Colon (tissue), 2 donors: ENCODE results near the gene ZNF558.
"Not testable (repeated sequence)": the region's sequence is repeated elsewhere in the genome, so short reads cannot be mapped to it uniquely, and the experiment has no call there.

Source experiments
- FAIRE-seq: peaks from 2 replicates; lab custom pipeline; 2012; peaks lifted over from hg19 to GRCh38; lab: Jason Lieb, UNC
- donor health status: control.
- donor health status: control.

The ZNF558 gene

DNA sequence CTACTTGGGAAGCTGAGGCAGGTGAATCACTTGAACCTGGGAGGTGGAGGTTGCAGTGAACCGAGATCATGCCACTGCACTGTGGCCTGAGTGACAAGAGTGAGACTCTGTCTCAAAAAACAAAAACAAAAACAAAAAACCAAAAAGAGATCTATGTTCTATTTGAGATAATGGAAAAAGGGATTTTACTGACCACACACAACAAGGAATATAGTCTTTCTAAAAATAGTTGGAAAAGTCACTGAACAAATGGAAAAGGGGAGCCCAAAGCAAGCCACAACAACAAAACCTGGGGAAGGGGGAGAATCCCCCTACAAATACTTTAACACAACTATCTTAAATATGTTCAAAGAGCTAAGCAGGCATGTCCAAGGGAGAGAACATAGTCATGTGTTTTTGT, 37.3 kb downstream of the ZNF558 start:
- no peak for FAIRE-seq

DNA sequence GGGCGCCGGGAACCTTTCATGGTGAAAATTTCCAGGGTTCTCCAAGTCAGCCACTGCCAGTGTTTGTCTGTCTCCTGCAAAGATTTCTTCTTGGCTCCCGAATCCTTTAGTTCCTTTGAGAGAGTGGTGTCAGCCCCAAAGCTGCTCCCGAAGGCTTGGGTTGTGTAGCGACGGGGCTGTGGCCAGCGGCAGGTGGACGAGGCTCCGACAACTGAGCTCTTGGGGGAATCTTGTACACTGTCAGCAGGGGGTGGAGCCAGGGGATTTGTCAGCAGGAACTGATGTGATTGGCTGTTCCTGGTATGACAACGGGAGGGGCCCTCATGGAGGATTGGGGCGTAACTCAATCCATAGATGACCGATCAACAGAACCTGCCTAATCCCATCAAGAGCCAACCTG, 58.5 kb downstream of the ZNF558 start:
- FAIRE-seq = not testable (repeated sequence)

DNA sequence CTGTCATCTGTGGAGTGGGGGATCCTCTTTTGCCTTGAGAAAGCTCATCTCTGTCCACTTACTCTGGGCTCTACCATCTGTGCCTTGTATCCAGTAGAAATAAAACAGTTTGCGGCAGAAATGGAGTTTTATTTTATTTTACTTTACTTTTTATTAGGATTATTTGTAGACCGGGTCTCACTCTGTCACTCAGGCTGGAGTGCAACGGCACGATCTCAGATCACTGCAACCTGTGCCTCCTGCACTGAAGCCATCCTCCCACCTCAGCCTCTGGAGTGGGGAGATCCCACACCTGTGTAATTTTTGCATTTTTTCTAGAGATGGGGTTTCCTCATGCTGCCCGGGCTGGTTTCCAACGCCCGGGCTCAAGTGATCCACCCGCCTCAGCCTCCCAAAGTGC, 62.8 kb downstream of the ZNF558 start:
- FAIRE-seq = not testable (repeated sequence)

DNA sequence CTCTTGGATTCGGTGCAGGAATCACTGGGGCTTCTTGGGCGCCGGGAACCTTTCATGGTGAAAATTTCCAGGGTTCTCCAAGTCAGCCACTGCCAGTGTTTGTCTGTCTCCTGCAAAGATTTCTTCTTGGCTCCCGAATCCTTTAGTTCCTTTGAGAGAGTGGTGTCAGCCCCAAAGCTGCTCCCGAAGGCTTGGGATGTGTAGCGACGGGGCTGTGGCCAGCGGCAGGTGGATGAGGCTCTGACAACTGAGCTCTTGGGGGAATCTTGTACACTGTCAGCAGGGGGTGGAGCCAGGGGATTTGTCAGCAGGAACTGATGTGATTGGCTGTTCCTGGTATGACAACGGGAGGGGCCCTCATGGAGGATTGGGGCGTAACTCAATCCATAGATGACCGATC, 64.8 kb downstream of the ZNF558 start:
- FAIRE-seq = not testable (repeated sequence)
